ENCODE data around the gene NEK5. TPM values are rescaled to one million over a fixed set of nuclear protein-coding genes. Genes with fewer than 3 reads are reported as not detected.

Gene NEK5
- polyA plus RNA-seq, 2 donors: 0.02 to 0.08 TPM

- H3K9me3 ChIP-seq (ENCODE audit: control insufficient read depth in 2 of 2, insufficient read depth in 1 of 2, low read depth in 1 of 2, low read length in 1 of 2): no peaks in the 10 kb centered on the region
- no peaks in the 10 kb centered on the region for H3K27me3 ChIP-seq (ENCODE audit: control insufficient read depth in 1 of 2, insufficient read depth in 2 of 2, low read length in 2 of 2)
- H3K4me1 ChIP-seq (ENCODE audit: control insufficient read depth in 2 of 2, insufficient read depth in 2 of 2, low read length in 1 of 2): no peaks in the 10 kb centered on the region
- H3K4me3 ChIP-seq (ENCODE audit: low read depth in 1 of 2, low read length in 2 of 2): no peak overlapping the region
- H3K36me3 ChIP-seq (ENCODE audit: control insufficient read depth in 2 of 2, insufficient read depth in 2 of 2, low read length in 1 of 2): no peaks in the 10 kb centered on the region
- no peak overlapping the region for H3K27ac ChIP-seq (ENCODE audit: low read depth in 2 of 2, low read length in 1 of 2)
- 82 to 84% methylated on average over 8 of the region's 8 CpGs for WGBS, 2 donors
Measured at GRCh38 chr13:52006523-52007245, 122.2 kb downstream of the NEK5 start.

- Histone ChIP-seq H3K9me3 (ENCODE audit: control insufficient read depth in 2 of 2, insufficient read depth in 1 of 2, low read depth in 1 of 2, low read length in 1 of 2) (no peaks in the 10 kb centered on the region), H3K4me3 (ENCODE audit: low read depth in 1 of 2, low read length in 2 of 2) (no peak overlapping the region), H3K27ac (ENCODE audit: low read depth in 2 of 2, low read length in 1 of 2) (no peak overlapping the region), H3K36me3 (ENCODE audit: control insufficient read depth in 2 of 2, insufficient read depth in 2 of 2, low read length in 1 of 2) (no peaks in the 10 kb centered on the region), H3K4me1 (ENCODE audit: control insufficient read depth in 2 of 2, insufficient read depth in 2 of 2, low read length in 1 of 2) (no peaks in the 10 kb centered on the region), H3K27me3 (ENCODE audit: control insufficient read depth in 1 of 2, insufficient read depth in 2 of 2, low read length in 2 of 2) (no peaks in the 10 kb centered on the region)
- 86 to 87% methylated on average over 13 of the region's 13 CpGs for WGBS, 2 donors
Measured at GRCh38 chr13:52005841-52006522, 122.9 kb downstream of the NEK5 start.

GRCh38 chr13:52004511-52005170, 124.2 kb downstream of the NEK5 start:
- H3K27ac ChIP-seq (ENCODE audit: low read depth in 2 of 2, low read length in 1 of 2): no peak overlapping the region
- 72 to 82% methylated on average over 7 of the region's 7 CpGs for WGBS, 2 donors

GRCh38 chr13:52003541-52003940, 125.3 kb downstream of the NEK5 start:
- Histone ChIP-seq H3K4me3 (ENCODE audit: low read depth in 1 of 2, low read length in 2 of 2) (no peak overlapping the region), H3K4me1 (ENCODE audit: control insufficient read depth in 2 of 2, insufficient read depth in 2 of 2, low read length in 1 of 2) (peaks cover 0 to 3% of the 10 kb centered on the region in 2 donors), H3K27ac (ENCODE audit: low read depth in 2 of 2, low read length in 1 of 2) (no peak overlapping the region), H3K9me3 (ENCODE audit: control insufficient read depth in 2 of 2, insufficient read depth in 1 of 2, low read depth in 1 of 2, low read length in 1 of 2) (no peaks in the 10 kb centered on the region), H3K36me3 (ENCODE audit: control insufficient read depth in 2 of 2, insufficient read depth in 2 of 2, low read length in 1 of 2) (no peaks in the 10 kb centered on the region), H3K27me3 (ENCODE audit: control insufficient read depth in 1 of 2, insufficient read depth in 2 of 2, low read length in 2 of 2) (no peaks in the 10 kb centered on the region)
- 74 to 89% methylated on average over 4 of the region's 4 CpGs for WGBS, 2 donors

More at GRCh38 chr13:52004511-52005170, 124.2 kb downstream of the NEK5 start:
- H3K4me3 ChIP-seq (ENCODE audit: low read depth in 1 of 2, low read length in 2 of 2): no peak overlapping the region
- no peaks in the 10 kb centered on the region for H3K27me3 ChIP-seq (ENCODE audit: control insufficient read depth in 1 of 2, insufficient read depth in 2 of 2, low read length in 2 of 2)
- no peaks in the 10 kb centered on the region for H3K9me3 ChIP-seq (ENCODE audit: control insufficient read depth in 2 of 2, insufficient read depth in 1 of 2, low read depth in 1 of 2, low read length in 1 of 2)
- no peaks in the 10 kb centered on the region for H3K36me3 ChIP-seq (ENCODE audit: control insufficient read depth in 2 of 2, insufficient read depth in 2 of 2, low read length in 1 of 2)
- peaks cover 0 to 1% of the 10 kb centered on the region in 2 donors for H3K4me1 ChIP-seq (ENCODE audit: control insufficient read depth in 2 of 2, insufficient read depth in 2 of 2, low read length in 1 of 2)

- Histone ChIP-seq H3K27me3 (ENCODE audit: control insufficient read depth in 1 of 2, insufficient read depth in 2 of 2, low read length in 2 of 2) (no peaks in the 10 kb centered on the region), H3K27ac (ENCODE audit: low read depth in 2 of 2, low read length in 1 of 2) (no peak overlapping the region), H3K9me3 (ENCODE audit: control insufficient read depth in 2 of 2, insufficient read depth in 1 of 2, low read depth in 1 of 2, low read length in 1 of 2) (no peaks in the 10 kb centered on the region), H3K4me1 (ENCODE audit: control insufficient read depth in 2 of 2, insufficient read depth in 2 of 2, low read length in 1 of 2) (peaks cover 0 to 3% of the 10 kb centered on the region in 2 donors), H3K36me3 (ENCODE audit: control insufficient read depth in 2 of 2, insufficient read depth in 2 of 2, low read length in 1 of 2) (no peaks in the 10 kb centered on the region), H3K4me3 (ENCODE audit: low read depth in 1 of 2, low read length in 2 of 2) (no peak overlapping the region)
- 41 to 50% methylated on average over 3 of the region's 4 CpGs for WGBS, 2 donors
Measured at GRCh38 chr13:52002361-52002760, 126.5 kb downstream of the NEK5 start.

- Histone ChIP-seq H3K4me1 (ENCODE audit: control insufficient read depth in 2 of 2, insufficient read depth in 2 of 2, low read length in 1 of 2) (peaks cover 0 to 6% of the 10 kb centered on the region in 2 donors), H3K27ac (ENCODE audit: low read depth in 2 of 2, low read length in 1 of 2) (no peak overlapping the region), H3K9me3 (ENCODE audit: control insufficient read depth in 2 of 2, insufficient read depth in 1 of 2, low read depth in 1 of 2, low read length in 1 of 2) (no peaks in the 10 kb centered on the region), H3K27me3 (ENCODE audit: control insufficient read depth in 1 of 2, insufficient read depth in 2 of 2, low read length in 2 of 2) (no peaks in the 10 kb centered on the region), H3K36me3 (ENCODE audit: control insufficient read depth in 2 of 2, insufficient read depth in 2 of 2, low read length in 1 of 2) (no peaks in the 10 kb centered on the region), H3K4me3 (ENCODE audit: low read depth in 1 of 2, low read length in 2 of 2) (no peak overlapping the region)
- WGBS, 2 donors: 48 to 52% methylated on average over 3 of the region's 3 CpGs
Measured at GRCh38 chr13:52001120-52001731, 127.6 kb downstream of the NEK5 start.

GRCh38 chr13:51999921-52000320, 129.0 kb downstream of the NEK5 start:
- 54 to 55% methylated on average over 1 of the region's 1 CpG for WGBS, 2 donors
- H3K27me3 ChIP-seq (ENCODE audit: control insufficient read depth in 1 of 2, insufficient read depth in 2 of 2, low read length in 2 of 2): no peaks in the 10 kb centered on the region
- no peak overlapping the region for H3K4me3 ChIP-seq (ENCODE audit: low read depth in 1 of 2, low read length in 2 of 2)
- no peaks in the 10 kb centered on the region for H3K36me3 ChIP-seq (ENCODE audit: control insufficient read depth in 2 of 2, insufficient read depth in 2 of 2, low read length in 1 of 2)
- peaks cover 6 to 10% of the 10 kb centered on the region in 2 donors for H3K4me1 ChIP-seq (ENCODE audit: control insufficient read depth in 2 of 2, insufficient read depth in 2 of 2, low read length in 1 of 2)
- no peaks in the 10 kb centered on the region for H3K9me3 ChIP-seq (ENCODE audit: control insufficient read depth in 2 of 2, insufficient read depth in 1 of 2, low read depth in 1 of 2, low read length in 1 of 2)
- peak overlapping the region in 1 of 2 donors; percentile 36 for H3K27ac ChIP-seq (ENCODE audit: low read depth in 2 of 2, low read length in 1 of 2)

GRCh38 chr13:51999510-51999911, 129.4 kb downstream of the NEK5 start:
- 33 to 41% methylated on average over 13 of the region's 13 CpGs for WGBS, 2 donors
- Histone ChIP-seq H3K9me3 (ENCODE audit: control insufficient read depth in 2 of 2, insufficient read depth in 1 of 2, low read depth in 1 of 2, low read length in 1 of 2) (no peaks in the 10 kb centered on the region), H3K27ac (ENCODE audit: low read depth in 2 of 2, low read length in 1 of 2) (peak overlapping the region in 1 of 2 donors; percentile 36), H3K36me3 (ENCODE audit: control insufficient read depth in 2 of 2, insufficient read depth in 2 of 2, low read length in 1 of 2) (no peaks in the 10 kb centered on the region), H3K4me1 (ENCODE audit: control insufficient read depth in 2 of 2, insufficient read depth in 2 of 2, low read length in 1 of 2) (peaks cover 6 to 10% of the 10 kb centered on the region in 2 donors), H3K27me3 (ENCODE audit: control insufficient read depth in 1 of 2, insufficient read depth in 2 of 2, low read length in 2 of 2) (no peaks in the 10 kb centered on the region), H3K4me3 (ENCODE audit: low read depth in 1 of 2, low read length in 2 of 2) (no peak overlapping the region)

GRCh38 chr13:51998723-51999509, 130.0 kb downstream of the NEK5 start:
- H3K27ac ChIP-seq (ENCODE audit: low read depth in 2 of 2, low read length in 1 of 2): no peak overlapping the region
- no peaks in the 10 kb centered on the region for H3K36me3 ChIP-seq (ENCODE audit: control insufficient read depth in 2 of 2, insufficient read depth in 2 of 2, low read length in 1 of 2)
- H3K27me3 ChIP-seq (ENCODE audit: control insufficient read depth in 1 of 2, insufficient read depth in 2 of 2, low read length in 2 of 2): no peaks in the 10 kb centered on the region
- peaks cover 6 to 10% of the 10 kb centered on the region in 2 donors for H3K4me1 ChIP-seq (ENCODE audit: control insufficient read depth in 2 of 2, insufficient read depth in 2 of 2, low read length in 1 of 2)
- H3K4me3 ChIP-seq (ENCODE audit: low read depth in 1 of 2, low read length in 2 of 2): no peak overlapping the region
- H3K9me3 ChIP-seq (ENCODE audit: control insufficient read depth in 2 of 2, insufficient read depth in 1 of 2, low read depth in 1 of 2, low read length in 1 of 2): no peaks in the 10 kb centered on the region
- 43 to 47% methylated on average over 6 of the region's 6 CpGs for WGBS, 2 donors

Measured in esophagus (tissue), 2 donors.